ENCODE measurements around the gene NT5M. TPM values are rescaled to one million over a fixed set of nuclear protein-coding genes. Genes with fewer than 3 reads are reported as not detected.
"Not testable (repeated sequence)": the region's sequence is repeated elsewhere in the genome, so short reads cannot be mapped to it uniquely, and the experiment has no call there.

The NT5M gene
- total RNA-seq, 2 experiments from 2014 or later: 5.2 to 7.0 TPM

DNA sequence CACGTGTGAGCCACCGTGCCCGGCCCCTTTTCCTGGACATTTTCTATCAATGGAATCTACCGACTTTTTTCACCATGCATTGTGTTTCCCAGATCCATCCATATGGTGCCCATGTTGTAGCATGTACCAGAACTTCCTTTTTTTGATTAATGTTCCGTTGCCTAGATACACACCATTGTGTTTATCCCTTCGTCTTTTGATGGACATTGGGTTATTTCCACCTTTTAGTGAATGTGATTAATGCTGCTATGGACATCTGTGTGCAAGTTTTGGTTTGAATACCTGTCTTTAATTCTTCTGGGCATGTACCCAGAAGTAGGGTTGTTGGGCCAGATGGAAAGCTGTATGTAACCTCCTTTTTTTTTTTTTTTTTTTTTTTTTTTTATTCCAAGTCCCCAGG lies 79.8 kb downstream of the NT5M start:
- POLR2A ChIA-PET: no interaction called here
- CTCF ChIA-PET: interaction anchor here (0.7 to 1.5 kb wide), 3 partner anchors 30 to 517 kb away, joined by 3 to 4 read pairs (median 4); no protein-coding TSS in a partner anchor

DNA sequence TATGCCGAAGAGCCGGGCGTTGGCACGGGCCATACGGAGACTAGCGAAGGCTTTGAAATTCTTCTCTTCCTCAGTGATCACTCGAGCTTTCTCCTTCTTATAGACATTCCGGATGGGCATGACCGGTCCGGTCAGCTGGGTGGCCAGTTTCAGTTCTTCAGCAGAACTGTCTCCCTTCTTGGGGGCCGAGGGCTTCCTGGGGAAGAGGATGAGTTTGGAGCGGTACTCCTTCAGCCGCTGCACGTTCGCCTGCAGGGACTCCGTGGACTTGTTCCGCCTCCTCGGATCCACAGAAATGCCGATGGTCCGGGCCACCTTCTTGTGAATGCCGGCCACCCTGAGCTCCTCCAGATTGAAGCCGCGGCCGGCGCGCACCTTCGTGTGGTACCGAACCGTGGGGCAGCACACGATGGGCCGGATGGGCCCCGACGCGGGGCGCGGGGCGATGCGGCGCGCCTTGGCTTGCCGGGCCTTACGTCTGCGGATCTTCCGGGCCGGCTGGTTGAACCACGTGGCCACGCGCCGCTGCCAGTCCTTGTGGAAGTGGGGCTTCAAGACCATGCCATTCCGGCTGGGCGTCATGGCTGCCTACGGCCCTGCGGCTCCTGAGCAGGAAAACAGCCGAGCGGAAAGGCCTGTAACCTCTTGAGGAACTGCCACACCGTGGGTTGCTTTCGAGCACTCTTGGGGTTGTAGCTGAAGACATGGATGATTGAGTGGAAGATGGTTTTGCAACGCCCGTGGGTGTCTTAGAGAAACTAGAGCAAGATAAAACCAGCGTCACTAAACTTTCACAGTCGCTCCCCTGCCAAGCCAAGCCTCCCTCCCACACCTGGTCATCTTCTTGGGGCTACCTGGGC lies 80.5 kb downstream of the NT5M start:
- CTCF ChIA-PET: interaction anchor here (0.7 kb wide), 2 partner anchors 31 to 516 kb away, joined by 3 to 4 read pairs; no protein-coding TSS in a partner anchor
- POLR2A ChIA-PET: not testable (repeated sequence)

DNA sequence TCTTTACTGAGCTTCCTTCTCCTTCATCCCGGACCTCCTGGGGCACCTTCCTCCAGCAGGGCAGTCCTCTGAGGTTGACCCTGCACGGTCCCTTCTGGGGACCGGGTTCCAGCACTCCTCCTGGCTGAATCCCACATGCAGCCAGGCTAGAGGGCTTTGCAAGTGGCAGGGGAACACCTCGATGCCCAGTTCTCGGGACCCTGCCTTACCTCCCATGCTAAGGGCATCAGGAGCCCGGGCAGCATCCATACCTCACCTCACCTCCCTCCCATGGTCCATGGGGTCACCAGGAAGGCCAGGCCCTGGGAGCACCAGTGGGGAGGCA lies 81.1 kb downstream of the NT5M start:
- ChIA-PET POLR2A (no interaction called here), CTCF (no interaction called here)

DNA sequence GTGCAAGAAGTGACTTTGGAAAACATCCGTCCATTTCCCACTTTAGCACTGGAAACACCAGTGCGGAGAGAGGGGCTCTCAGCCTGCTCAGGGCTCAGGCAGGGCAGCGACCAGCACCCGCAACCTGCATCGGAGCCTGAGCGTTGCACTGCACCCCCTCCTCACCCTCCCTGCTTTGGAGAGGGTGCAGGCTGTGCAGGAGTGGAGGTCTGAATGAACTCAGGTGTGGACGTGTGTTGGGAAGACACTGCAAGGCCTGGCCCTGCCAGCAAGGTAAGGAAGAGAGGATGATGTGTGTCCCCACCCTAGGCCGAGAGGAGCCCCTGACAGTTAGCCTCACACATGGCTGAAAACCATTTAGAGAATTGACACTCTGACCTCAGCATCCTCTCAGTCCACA lies 81.8 kb downstream of the NT5M start:
- ChIA-PET POLR2A (no interaction called here), CTCF (no interaction called here)

DNA sequence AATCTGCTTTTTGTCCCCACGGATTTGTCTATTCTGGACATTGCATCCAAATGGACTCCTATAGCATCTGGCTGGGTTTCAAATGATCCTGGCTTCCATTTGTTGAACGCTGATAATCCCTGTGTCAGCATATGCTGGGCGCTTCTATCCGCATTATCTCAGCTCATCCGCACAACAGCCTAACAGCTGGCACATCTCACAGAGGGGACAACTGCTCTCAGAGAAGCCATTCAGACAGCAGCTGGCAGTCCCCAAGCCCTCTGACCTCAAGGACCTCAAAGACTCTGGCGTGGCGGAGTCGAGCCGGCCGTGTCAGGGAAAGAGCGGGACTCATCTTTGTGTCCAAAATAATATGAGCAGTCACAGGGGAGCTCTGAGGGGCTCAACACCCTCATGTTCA lies 82.3 kb downstream of the NT5M start:
- POLR2A ChIA-PET: no interaction called here
- CTCF ChIA-PET: no interaction called here

DNA sequence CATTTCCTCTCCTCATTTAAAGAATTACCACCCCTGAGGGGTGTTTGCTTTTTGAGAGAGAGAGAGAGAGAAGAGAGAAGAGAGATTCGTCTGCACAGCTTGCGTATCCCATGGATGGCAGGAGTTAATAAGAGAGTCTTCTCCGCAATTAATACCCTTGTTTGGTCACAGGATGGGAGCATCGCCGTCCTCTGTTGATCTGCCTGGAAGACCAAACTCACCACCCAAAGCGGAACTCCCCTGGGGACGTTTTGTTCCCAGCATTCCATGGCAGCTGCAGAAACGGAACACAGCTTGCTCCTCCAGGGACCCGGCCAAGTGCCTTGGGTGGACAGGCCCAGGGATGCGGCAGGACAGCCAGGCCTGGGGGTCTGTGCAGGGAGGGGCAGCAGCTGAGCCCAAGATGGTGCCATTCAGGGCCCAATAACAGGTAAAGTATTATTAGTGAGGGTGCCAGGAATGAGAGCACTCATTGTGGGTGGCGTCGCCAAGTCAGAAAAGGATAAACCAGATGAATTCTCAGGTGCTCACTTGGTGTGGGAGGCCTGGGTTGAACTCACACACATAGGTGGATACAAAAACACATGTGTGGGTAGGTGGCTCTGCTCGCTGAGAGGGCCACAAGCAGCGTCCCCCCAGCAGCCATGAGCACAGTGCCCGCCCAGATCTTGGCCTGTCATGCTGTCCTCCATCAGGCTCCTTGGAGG lies 83.1 kb downstream of the NT5M start:
- ChIA-PET POLR2A (no interaction called here), CTCF (no interaction called here)

DNA sequence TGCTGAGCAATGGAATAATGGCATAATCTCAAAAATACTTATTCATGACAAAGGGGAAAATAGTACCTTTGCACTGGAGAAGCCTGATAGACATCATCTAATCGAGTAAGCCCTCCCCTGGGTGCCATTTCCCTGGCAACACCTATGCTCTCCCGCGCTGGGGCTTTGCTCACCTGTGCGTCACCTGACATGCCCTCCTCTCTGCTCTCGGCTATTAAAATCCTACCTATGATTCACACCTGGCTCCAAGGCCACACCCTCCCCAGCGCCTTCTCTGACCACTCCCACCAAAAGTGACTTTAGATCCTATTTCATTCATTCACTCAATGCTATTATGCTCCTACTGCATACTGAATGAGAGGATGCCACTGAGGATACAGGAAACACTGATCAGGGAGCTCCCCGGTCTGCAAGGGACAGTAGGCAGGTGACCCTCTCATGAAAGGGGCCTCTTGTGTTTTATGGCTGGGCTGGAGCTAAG lies 83.9 kb downstream of the NT5M start:
- POLR2A ChIA-PET: no interaction called here
- CTCF ChIA-PET: interaction anchor here (0.9 kb wide), 1 partner anchor 110 kb away, joined by 3 read pairs; no protein-coding TSS in a partner anchor

DNA sequence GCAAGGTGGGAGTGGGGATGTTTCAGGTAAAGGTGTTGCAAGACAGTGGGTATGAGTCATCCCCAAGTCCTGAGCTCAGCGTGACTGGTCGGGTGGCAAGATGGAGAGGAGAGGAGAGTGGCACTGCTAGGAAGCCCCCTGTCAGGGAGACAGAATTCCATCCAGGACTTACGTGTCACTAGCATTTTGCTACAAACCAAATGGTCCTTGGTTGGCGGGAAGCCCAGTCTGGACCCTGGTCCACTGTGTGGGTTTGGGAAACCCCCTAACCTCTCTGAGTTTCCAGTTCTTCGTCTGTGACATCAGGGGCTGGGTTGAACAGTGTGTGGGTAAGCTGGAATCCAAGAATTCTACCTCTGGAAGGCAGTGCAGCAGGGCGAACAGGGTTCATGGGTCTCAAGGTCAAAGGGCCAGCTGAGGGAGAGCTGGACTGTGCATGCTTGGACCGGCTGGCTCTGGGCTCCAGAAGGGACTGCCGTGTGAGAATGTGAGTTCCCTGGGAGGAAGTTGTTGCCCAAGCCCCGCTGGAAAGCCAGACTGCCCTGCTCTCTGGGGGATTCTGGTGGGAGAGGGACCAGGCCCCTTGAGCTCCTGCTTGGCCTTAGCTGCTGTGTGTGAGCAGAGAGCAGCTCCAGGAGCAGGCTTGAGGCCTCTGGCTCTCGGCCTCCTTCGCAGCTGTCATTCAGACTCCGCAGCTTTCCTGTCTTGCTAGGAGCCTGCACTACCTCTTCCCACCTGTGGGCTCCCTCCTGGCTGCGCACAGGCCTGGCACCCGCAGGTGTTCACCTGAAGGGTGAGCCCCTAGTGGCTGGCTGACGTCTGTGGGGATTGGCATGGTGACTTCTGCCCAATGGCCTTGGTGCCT lies 84.6 kb downstream of the NT5M start:
- CTCF ChIA-PET: interaction anchor here (0.9 kb wide), 1 partner anchor 109 kb away, joined by 3 read pairs; no protein-coding TSS in a partner anchor

DNA sequence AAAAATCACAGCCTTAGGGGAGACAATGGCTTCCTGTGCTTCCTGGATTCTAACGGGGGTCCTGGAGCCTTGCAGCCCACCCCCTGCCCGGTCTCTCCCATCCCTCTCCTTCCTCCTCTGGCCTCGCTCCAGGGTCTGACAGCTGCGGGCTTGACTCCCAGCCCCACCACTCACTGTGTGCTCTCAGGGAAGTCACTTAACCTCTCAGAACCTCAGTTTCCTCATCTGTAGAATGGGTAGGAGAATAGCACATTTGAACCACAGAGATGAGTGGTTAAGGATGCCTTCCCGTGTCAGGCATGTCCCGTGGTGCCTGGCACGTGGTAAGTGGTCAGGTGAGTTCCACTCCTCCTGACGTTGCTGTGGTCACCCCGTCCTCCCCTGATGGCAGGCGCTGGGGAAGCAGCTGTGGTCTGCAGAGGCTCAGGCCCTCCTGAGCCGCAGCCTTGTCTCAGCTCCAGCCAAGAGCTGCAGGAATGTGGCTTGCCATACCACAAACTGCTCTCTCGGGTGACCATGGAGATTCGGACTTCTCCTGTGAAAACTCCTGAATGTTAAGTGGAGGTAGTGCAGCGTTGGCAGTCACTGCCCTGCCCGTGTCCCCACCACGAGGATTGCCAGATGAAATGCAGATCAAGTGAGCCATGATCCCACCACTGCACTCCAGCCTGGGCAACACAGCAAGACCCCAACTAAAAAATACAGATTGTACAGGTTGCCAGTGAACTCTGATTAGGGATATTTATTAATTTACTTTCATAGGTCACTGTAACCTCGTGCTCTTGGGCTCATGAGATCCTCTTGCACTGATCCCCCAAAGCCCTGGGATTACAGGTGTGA lies 85.7 kb downstream of the NT5M start:
- POLR2A ChIA-PET: no interaction called here
- CTCF ChIA-PET: no interaction called here

More for the DNA sequence above, 84.6 kb downstream of the NT5M start:
- POLR2A ChIA-PET: no interaction called here

DNA sequence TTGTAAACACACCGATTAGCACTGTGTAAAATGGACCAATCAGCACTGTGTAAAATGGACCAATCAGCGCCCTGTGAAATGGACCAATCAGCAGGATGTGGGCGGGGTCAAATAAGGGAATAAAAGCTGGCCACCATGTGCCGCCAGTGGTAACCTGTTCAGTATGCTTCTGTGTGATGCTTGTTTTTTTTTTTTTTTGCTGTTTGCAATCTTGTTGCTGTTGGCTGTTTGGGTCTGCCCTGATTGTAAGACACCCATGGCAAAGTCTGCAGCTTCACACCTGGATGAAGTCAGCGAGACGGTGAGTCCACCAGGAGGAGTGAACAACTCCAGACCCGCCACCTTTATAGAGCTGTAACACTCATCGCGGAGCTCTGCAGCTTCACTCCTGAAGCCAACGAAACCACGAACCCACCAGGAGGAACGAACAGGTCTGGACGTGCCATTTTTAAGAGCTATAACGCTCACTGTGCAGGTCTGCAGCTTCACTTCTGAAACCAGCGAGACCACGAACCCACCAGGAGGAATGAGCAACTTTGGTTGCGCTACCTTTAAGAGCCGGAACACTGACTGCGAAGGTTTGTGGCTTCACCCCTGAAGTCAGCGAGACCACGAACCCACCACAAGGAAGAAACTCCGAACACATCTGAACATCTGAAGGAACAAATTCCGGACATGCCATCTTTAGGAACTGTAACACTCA lies 88.6 kb downstream of the NT5M start:
- CTCF ChIA-PET: interaction anchor here (0.8 to 1.9 kb wide), 4 partner anchors 17 to 42 kb away, joined by 3 to 8 read pairs (median 4); no protein-coding TSS in a partner anchor
- POLR2A ChIA-PET: interaction anchor here (0.6 kb wide), 1 partner anchor 10 kb away, joined by 3 read pairs; no protein-coding TSS in a partner anchor

DNA sequence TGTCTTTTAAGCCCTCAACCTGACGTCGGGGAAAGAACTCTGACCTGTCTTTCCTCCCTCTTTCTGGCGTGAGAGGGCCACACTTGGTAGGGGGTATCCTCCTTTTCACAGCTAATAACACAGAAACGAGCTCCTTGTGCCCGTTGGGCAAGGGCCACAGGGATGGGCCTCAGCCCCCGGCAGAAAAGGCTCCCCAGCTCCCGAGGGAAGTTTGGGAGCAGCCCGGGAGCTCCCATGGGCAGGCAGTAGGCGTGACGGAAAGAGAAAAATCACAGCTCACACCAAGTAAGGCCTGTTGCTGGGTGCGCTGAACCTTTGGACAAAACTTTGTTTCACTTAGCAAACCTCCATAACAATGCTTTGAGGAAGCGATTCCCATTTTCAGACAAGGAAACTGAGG lies 90.8 kb downstream of the NT5M start:
- ChIA-PET CTCF (no interaction called here), POLR2A (no interaction called here)

DNA sequence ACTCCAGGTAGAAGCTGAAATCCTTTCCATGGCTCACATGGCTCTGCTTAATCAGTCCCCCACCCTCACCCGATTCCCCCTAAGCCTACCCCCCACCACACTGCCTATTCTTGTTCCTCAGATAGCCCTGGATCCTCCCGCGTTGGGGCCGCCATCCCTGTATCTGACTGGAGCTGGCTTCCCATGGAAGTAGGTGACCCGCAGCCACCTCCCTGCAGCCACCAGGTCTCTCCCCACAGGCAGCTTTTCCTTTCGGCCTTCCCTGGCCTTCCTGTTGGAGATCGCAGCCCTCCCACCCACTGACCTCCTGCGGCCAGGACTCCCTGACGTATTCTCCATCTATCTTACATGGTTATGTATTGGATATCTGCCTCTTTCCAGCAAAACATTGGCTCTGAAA lies 91.3 kb downstream of the NT5M start:
- CTCF ChIA-PET: no interaction called here
- POLR2A ChIA-PET: no interaction called here

DNA sequence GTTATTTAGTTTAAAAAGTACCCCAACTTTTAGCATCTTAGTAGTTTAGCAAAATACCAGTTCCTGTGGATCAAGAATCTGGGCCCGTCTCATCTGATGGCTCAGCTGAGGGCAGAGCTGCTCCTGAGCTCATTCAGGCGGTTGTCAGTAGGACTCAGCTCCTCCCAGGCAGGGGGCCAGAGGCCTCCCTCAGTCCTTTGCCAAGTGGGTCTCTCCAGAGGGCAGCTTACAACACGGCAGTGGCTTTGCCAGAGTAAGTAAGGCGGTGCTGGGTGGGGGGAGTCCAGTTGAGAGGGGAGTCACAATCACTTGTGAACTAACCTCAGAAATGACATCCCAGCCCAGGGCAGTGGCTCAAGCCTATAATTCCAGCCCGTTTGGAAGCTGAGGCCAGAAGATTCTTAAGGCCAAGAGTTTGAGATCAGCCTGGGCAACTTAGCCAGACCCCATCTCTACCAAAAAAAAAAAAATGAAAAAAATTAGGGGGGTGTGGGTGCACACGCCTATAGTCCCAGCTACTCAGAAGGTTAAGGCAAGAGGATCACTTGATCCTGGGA lies 92.2 kb downstream of the NT5M start:
- POLR2A ChIA-PET: no interaction called here
- CTCF ChIA-PET: interaction anchor here (0.8 kb wide), 1 partner anchor 13 kb away, joined by 3 read pairs; no protein-coding TSS in a partner anchor

DNA sequence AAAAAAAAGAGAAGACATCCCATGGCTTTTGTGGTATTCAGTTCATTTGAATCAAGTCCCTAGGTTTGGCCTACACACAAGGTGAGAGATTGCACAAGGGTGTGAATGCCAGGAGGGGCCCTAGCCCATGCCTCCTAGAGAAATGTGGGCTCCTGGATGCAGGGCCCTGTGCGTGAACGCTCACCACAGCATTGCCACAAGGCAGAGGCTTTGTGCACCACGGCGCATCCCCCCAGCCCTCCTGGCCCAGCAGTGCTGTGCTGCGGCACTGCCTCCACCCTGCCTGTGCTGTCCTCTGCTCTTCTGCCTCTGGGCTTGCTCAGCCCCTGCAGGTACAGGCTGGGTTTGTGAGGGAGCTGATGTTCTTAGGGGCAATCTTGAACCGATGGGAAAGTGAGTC lies 92.7 kb downstream of the NT5M start:
- CTCF ChIA-PET: interaction anchor here (0.8 to 1.5 kb wide), 2 partner anchors 13 to 39 kb away, joined by 3 read pairs; no protein-coding TSS in a partner anchor
- POLR2A ChIA-PET: no interaction called here
